Glomerular visceral epithelial cell (primary cell): Measurements from ENCODE around the gene BICD1.
"Not testable (repeated sequence)": the region's sequence is repeated elsewhere in the genome, so short reads cannot be mapped to it uniquely, and the experiment has no call there.

Experiments
- DNase-seq: peaks from one replicate; pipeline ENCODE4 v3.0.0-alpha.2; 2016; ENCODE audit errors: extremely low spot score

The BICD1 gene

GRCh38 chr12:32146074-32146873, 39.6 kb downstream of the BICD1 start:
- no peak for DNase-seq

GRCh38 chr12:32148372-32148771, 41.7 kb downstream of the BICD1 start:
- DNase-seq, result peak; percentile 44

GRCh38 chr12:32149489-32149888, 42.8 kb downstream of the BICD1 start:
- no peak for DNase-seq

GRCh38 chr12:32151086-32151485, 44.4 kb downstream of the BICD1 start:
- DNase-seq, result no peak

GRCh38 chr12:32151552-32151951, 44.9 kb downstream of the BICD1 start:
- no peak for DNase-seq

GRCh38 chr12:32155041-32155440, 48.4 kb downstream of the BICD1 start:
- no peak for DNase-seq

- DNase-seq, result no peak
Measured at GRCh38 chr12:32155961-32156529, 49.4 kb downstream of the BICD1 start.

- no peak for DNase-seq
Measured at GRCh38 chr12:32158525-32158924, 51.9 kb downstream of the BICD1 start.

- no peak for DNase-seq
Measured at GRCh38 chr12:32159381-32159780, 52.7 kb downstream of the BICD1 start.

- peak; percentile 61 for DNase-seq
Measured at GRCh38 chr12:32159925-32160324, 53.3 kb downstream of the BICD1 start.

- DNase-seq, result no peak
Measured at GRCh38 chr12:32161058-32161457, 54.4 kb downstream of the BICD1 start.

- no peak for DNase-seq
Measured at GRCh38 chr12:32163596-32163995, 56.9 kb downstream of the BICD1 start.

- no peak for DNase-seq
Measured at GRCh38 chr12:32166510-32166909, 59.9 kb downstream of the BICD1 start.

GRCh38 chr12:32170437-32170998, 63.9 kb downstream of the BICD1 start:
- DNase-seq, result peak; percentile 17

GRCh38 chr12:32171211-32171610, 64.6 kb downstream of the BICD1 start:
- no peak for DNase-seq

GRCh38 chr12:32176606-32177005, 70.0 kb downstream of the BICD1 start:
- no peak for DNase-seq

- no peak for DNase-seq
Measured at GRCh38 chr12:32178341-32179010, 71.8 kb downstream of the BICD1 start.

- DNase-seq, result no peak
Measured at GRCh38 chr12:32179011-32179395, 72.4 kb downstream of the BICD1 start.

- no peak for DNase-seq
Measured at GRCh38 chr12:32181498-32182175, 75.0 kb downstream of the BICD1 start.

GRCh38 chr12:32183650-32184049, 77.0 kb downstream of the BICD1 start:
- no peak for DNase-seq

GRCh38 chr12:32187127-32187526, 80.5 kb downstream of the BICD1 start:
- not testable (repeated sequence) for DNase-seq

- no peak for DNase-seq
Measured at GRCh38 chr12:32191445-32191844, 84.8 kb downstream of the BICD1 start.
